Measurements from ENCODE around the gene GLI3. TPM values are rescaled to one million over a fixed set of nuclear protein-coding genes. Genes with fewer than 3 reads are reported as not detected.

The GLI3 gene
- total RNA-seq, 1 experiment from 2014 or later, result 45.0 TPM

DNA sequence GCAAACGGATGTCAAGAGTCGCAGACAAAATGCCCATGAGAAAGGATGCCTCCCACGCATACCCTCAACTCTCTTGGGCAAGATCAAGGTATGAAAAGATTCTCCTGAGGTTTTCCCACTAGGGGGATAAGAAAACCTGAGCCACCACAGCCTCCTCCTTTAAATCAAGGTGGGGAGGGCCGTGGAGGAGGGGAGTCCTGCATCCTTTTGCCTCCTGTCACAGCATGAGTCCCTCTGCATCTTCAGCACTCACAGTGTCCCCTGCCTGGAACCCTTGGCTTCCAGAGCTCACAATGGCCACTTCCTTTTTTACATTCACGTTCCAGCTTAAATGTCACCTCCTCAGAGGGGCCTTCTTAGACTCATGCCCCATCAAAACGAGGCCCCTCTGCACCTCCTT is 207.6 kb downstream of the GLI3 start:
- H4K5ac ChIP-seq (ENCODE audit: insufficient read length, low read depth, low read length), result no peak overlapping the region
- no peaks in the 10 kb centered on the region for H3K23me2 ChIP-seq (ENCODE audit: insufficient read length, low read depth, low read length, poor library complexity, severe bottlenecking)
- H3K36me3 Mint-ChIP-seq (ENCODE audit: insufficient read depth in 1 of 3, low read depth in 3 of 3), result peaks cover 6 to 23% (median 15%) of the 10 kb centered on the region in 3 experiments
- H3K9ac ChIP-seq (ENCODE audit: extremely low read depth, insufficient read length, low read length), result no peak overlapping the region
- TF ChIP-seq CTCF (conservative IDR thresholded peaks at IDR 0.05), result 0 out of 3 replicates have a peak, but pooled peaks have one; percentile 22
- H2BK15ac ChIP-seq (ENCODE audit: low read depth, low read length), result no peak overlapping the region
- no peak overlapping the region for H3K4ac ChIP-seq (ENCODE audit: low read depth, low read length)
- peaks cover 5% of the 10 kb centered on the region; the same call in 1 of the 2 replicates for H3K4me1 ChIP-seq (ENCODE audit: insufficient read depth, low read length)
- H3K9me3 ChIP-seq (ENCODE audit: control insufficient read depth, low read depth, low read length), result no peaks in the 10 kb centered on the region
- H3K18ac ChIP-seq (ENCODE audit: insufficient read length, low read depth, low read length), result no peak overlapping the region
- H2BK120ac ChIP-seq (ENCODE audit: low read depth, low read length, poor library complexity, severe bottlenecking), result no peak overlapping the region
- no peak overlapping the region for H4K91ac ChIP-seq (ENCODE audit: insufficient read length, low read depth, low read length)
- H3K27me3 ChIP-seq (ENCODE audit: insufficient read depth, low read length), result no peaks in the 10 kb centered on the region
- H3K27ac Mint-ChIP-seq, result peak overlapping the region; percentile 30 to 89 (median 36); a peak in 2 of 7 replicates
- H3K27ac ChIP-seq (ENCODE audit: insufficient read length, low read depth, low read length), result no peak overlapping the region
- H3K27me3 Mint-ChIP-seq (ENCODE audit: low read depth), result no peaks in the 10 kb centered on the region
- no peak overlapping the region for H2BK5ac ChIP-seq (ENCODE audit: insufficient read length, low read length)
- H3T11ph ChIP-seq (ENCODE audit: low read length), result no peak overlapping the region
- WGBS (ENCODE audit: extremely low coverage, insufficient read length, low lambda C conversion rate), result no CpG with 5 or more reads among the region's 6 CpGs
- no peak overlapping the region for H2BK12ac ChIP-seq (ENCODE audit: insufficient read length, low read depth, low read length)
- H3K4me2 ChIP-seq (ENCODE audit: insufficient read depth, insufficient read length, low read length), result no peak overlapping the region
- peaks cover 0 to 4% of the 10 kb centered on the region in 2 experiments; a peak in 1 of 5 replicates for H3K9me3 Mint-ChIP-seq
- peaks cover 47 to 50% of the 10 kb centered on the region in 2 experiments for H3K4me1 Mint-ChIP-seq
- H3K23ac ChIP-seq (ENCODE audit: insufficient read length, low read depth, low read length), result no peak overlapping the region
- no peaks in the 10 kb centered on the region for H3K79me2 ChIP-seq (ENCODE audit: insufficient read depth, low read length)
- no peak overlapping the region for H3K4me3 Mint-ChIP-seq
- H2BK20ac ChIP-seq (ENCODE audit: low read depth, low read length, poor library complexity, severe bottlenecking), result no peak overlapping the region
- no peak for DNase-seq
- no peak overlapping the region for H3K56ac ChIP-seq (ENCODE audit: insufficient read length, low read depth, low read length)
- no peak overlapping the region for H4K8ac ChIP-seq (replicated peaks; ENCODE audit: insufficient read length, low read depth, low read length)
- H2AFZ ChIP-seq (ENCODE audit: low read length), result no peak overlapping the region
- no peak overlapping the region for H3K14ac ChIP-seq (ENCODE audit: insufficient read depth, low read length)
- no peak overlapping the region for H2AK5ac ChIP-seq (ENCODE audit: insufficient read length, low read length)
- H4K20me1 ChIP-seq (ENCODE audit: control insufficient read depth, insufficient read depth, insufficient read length), result no peaks in the 10 kb centered on the region
- H3K79me1 ChIP-seq (ENCODE audit: insufficient read depth, low read depth, low read length, poor library complexity, severe bottlenecking), result no peaks in the 10 kb centered on the region
